Ammon's horn (tissue), 1 donor: ENCODE measurements around the gene MRPL39.
"Not testable (repeated sequence)": the region's sequence is repeated elsewhere in the genome, so short reads cannot be mapped to it uniquely, and the experiment has no call there.

Experiments used
- DNase-seq: peaks from one replicate; pipeline ENCODE4 v3.0.0-alpha.2; 2016; ENCODE audit warnings: low spot score

Gene MRPL39

GRCh38 chr21:25607151-25608043, at the start of gene MRPL39:
Gene MRPL39, minus strand, starts transcription at chr21:25607481. Its CDS starts 6 bp downstream, at chr21:25607475.
- peak; percentile 90 for DNase-seq

- no peak for DNase-seq
Measured at GRCh38 chr21:25656412-25656811, 49.1 kb upstream of the MRPL39 start.

GRCh38 chr21:25649146-25649545, 41.9 kb upstream of the MRPL39 start:
- no peak for DNase-seq

GRCh38 chr21:25647647-25648046, 40.4 kb upstream of the MRPL39 start:
- peak; percentile 20 for DNase-seq

- DNase-seq, result no peak
Measured at GRCh38 chr21:25646474-25646873, 39.2 kb upstream of the MRPL39 start.

- DNase-seq, result no peak
Measured at GRCh38 chr21:25643486-25643885, 36.2 kb upstream of the MRPL39 start.

GRCh38 chr21:25640943-25641292, 33.6 kb upstream of the MRPL39 start:
- no peak for DNase-seq

- peak; percentile 58 for DNase-seq
Measured at GRCh38 chr21:25640202-25640942, 33.1 kb upstream of the MRPL39 start.

- DNase-seq, result peak; percentile 60
Measured at GRCh38 chr21:25639551-25640201, 32.4 kb upstream of the MRPL39 start.

- DNase-seq, result peak; percentile 43
Measured at GRCh38 chr21:25638660-25639550, 31.6 kb upstream of the MRPL39 start, which contains the start of gene JAM2. Gene JAM2, plus strand, starts transcription at chr21:25639258. Its CDS starts 564 bp downstream, at chr21:25639822.

GRCh38 chr21:25637851-25638659, 30.8 kb upstream of the MRPL39 start:
- DNase-seq, result peak; percentile 16

GRCh38 chr21:25636727-25637126, 29.4 kb upstream of the MRPL39 start:
- no peak for DNase-seq

- DNase-seq, result no peak
Measured at GRCh38 chr21:25635310-25635709, 28.0 kb upstream of the MRPL39 start.

- DNase-seq, result no peak
Measured at GRCh38 chr21:25632296-25632695, 25.0 kb upstream of the MRPL39 start.

- DNase-seq, result peak; percentile 40
Measured at GRCh38 chr21:25626757-25627156, 19.5 kb upstream of the MRPL39 start.

GRCh38 chr21:25625776-25626555, 18.7 kb upstream of the MRPL39 start:
- DNase-seq, result not testable (repeated sequence)

- DNase-seq, result no peak
Measured at GRCh38 chr21:25625036-25625435, 17.8 kb upstream of the MRPL39 start.

GRCh38 chr21:25624511-25624910, 17.2 kb upstream of the MRPL39 start:
- DNase-seq, result no peak

- no peak for DNase-seq
Measured at GRCh38 chr21:25619198-25619597, 11.9 kb upstream of the MRPL39 start.

GRCh38 chr21:25615880-25616279, 8.6 kb upstream of the MRPL39 start:
- DNase-seq, result peak; percentile 38
